Measurements from ENCODE around the gene AMZ1. TPM values are rescaled to one million over a fixed set of nuclear protein-coding genes. Genes with fewer than 3 reads are reported as not detected.

The AMZ1 gene, protein sequence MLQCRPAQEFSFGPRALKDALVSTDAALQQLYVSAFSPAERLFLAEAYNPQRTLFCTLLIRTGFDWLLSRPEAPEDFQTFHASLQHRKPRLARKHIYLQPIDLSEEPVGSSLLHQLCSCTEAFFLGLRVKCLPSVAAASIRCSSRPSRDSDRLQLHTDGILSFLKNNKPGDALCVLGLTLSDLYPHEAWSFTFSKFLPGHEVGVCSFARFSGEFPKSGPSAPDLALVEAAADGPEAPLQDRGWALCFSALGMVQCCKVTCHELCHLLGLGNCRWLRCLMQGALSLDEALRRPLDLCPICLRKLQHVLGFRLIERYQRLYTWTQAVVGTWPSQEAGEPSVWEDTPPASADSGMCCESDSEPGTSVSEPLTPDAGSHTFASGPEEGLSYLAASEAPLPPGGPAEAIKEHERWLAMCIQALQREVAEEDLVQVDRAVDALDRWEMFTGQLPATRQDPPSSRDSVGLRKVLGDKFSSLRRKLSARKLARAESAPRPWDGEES
- total RNA-seq = 0.35 TPM

DNA sequence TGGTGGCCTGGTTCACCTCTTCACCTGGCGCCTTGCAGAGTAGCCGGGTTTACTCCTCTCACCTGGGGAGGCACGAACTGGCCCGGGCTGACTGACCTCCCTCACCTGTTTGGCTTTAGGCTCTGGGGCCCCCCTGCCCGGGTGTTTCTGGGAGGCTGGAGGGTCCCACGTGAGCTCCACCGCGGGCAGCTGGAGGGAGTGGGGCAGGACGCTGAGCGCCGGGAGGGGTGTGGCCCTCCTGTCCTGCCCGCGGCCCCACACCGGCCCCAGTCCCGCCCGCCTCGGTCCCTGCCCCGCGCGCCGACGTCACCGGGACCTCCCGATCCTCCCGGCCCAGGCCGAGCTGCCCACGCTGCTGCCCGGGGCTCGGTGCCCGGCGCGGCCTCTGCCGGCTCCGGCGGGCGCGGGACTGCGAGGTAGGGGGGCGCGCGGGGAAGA, at the start of gene AMZ1:
Gene AMZ1, plus strand, starts transcription at position 322 of the 438 bp plus-strand sequence. CDS start 12,250 bp downstream, outside the sequence.
- no peak for DNase-seq (ENCODE audit: low spot score)

DNA sequence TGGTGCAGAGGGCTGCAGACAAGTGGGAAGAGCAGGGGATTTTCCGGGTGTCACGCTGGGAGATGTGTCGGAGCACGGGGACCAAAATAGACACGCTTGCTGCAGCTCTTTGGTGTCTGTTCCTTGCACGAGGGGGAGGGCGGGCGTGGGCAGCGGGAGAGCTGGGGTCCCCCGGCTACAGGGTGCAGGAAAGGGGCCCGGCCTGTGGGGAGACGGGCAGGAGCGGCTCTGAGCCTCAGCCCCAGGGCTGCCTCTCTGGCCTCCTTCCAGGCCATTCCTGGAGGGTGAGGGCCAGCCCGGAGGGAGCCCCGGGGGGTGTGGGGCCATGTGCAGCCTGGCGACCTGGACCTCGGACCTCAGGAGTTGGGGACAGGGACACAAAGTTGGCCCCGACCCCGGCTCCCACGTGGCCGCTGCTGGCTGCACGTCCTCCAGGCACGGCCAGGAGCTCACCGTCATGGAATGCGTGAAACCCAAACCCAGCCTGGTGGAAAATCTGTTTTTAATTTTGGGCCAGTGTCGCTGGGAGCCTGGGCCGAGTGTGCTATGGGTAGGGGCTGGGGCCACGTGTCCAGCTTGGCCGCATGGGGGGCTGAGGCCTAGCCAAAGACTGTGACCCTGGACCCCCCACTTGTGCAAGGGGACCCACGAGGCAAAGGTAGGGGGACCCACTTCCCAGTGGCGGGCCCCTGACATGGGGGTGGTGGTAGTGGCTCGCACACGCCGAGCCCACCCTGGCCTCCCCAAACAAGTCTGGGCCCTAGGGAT, 49.6 kb upstream of the AMZ1 start:
- no peak for DNase-seq (ENCODE audit: low spot score)

DNA sequence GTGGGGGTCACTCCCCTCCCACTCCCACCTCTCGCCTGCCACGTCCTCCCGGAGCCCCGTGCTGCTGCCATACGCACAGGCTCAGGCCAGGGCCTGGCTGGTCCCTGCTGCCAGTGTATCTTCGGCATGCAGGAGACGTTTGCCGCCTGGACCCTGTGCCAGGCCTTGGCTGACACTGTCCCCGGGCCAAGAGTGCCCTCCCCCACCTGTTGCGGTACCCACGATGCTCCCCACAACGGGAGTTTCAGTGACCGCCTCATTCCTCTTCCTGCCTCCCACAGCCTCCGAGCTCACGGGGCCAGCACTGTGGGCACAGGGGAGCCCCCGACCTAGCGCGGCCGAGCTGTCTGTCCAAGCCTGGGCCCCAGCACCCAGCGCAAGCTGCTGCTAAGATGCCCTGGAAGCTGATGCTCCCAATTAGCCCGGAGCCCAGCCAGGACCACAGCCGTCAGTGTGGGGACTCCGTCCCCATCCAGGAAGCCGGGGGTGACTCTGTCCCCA, 48.8 kb upstream of the AMZ1 start:
- no peak for DNase-seq (ENCODE audit: low spot score)

DNA sequence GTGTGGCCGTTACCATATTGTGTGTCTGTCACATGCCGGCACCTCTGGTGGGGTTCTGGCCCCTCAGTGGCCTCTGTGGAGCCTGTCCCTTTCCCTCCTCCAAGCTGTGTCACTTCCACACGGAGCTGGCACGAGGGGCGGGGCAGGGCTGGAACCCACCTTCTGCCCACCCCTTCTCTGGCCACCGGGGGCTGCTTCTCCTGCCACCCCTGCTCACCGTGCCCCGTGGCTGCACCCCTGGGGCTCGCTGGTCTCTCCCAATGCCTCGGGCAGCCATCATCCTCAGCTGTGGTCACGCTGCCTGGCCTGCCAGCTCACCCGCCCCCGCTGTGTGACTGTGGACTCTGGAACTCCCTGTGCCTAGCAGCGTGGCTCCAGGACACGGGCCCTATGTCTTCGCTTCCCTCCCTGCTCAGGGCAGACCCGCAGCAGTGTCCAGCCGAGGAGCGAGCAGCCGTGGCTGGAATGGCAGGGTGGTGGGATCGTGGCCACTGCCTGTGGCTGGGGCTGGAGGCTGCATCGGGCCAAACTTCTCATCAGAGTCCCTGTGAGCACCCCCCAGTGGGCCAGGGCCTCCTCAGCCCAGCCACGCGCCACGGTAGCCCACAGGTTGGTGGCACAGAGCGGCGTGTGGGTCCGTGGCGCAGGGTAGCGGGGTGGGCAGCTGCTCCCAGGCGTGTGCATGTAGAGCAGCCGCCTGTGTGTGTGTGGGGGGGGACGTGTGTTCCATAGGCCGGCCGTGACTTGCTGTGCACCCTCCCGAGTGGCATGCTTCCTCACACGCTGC, 48.1 kb upstream of the AMZ1 start:
- no peak for DNase-seq (ENCODE audit: low spot score)

DNA sequence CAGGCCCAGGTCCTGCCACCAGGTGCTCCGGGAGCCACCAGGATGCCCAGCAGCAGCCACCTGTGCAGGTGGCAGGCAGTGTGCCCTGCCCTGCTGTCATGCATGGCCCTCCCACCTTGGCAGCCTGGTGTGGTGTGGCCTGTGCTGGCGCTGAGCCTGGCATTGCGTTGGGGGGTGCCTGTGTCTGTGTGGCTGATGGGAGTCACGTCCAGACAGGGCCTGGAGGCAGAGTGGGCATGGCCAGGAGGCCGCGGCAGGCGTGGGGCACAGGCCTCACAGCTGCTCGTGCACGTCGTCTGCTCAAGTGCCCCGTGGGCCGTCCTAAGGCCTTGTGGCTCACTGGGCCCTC, 47.5 kb upstream of the AMZ1 start:
- DNase-seq (ENCODE audit: low spot score) = no peak

DNA sequence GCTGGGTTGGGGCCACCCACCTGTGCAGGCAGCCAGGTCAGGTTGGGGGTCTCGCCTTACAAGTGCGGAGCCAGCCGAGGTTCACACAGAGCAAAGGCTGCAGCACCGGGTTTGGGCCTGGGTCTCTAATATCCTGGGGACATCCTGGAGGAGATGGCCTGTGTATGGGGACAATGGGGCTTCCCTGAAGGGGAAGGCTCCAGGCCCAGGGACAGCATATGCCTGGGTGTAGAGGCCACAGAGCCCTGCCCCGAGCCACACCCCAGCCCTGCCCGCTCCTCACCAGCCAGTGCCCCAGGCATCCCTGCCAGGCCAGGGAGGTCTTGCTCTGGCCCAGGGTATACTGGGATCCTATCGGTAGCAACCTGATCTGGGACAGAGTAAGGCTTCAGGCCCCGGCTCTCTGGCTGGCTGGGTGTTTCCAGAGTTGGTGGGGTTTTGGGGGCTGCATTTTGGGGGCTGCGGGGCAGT, 47.1 kb upstream of the AMZ1 start:
- no peak for DNase-seq (ENCODE audit: low spot score)

DNA sequence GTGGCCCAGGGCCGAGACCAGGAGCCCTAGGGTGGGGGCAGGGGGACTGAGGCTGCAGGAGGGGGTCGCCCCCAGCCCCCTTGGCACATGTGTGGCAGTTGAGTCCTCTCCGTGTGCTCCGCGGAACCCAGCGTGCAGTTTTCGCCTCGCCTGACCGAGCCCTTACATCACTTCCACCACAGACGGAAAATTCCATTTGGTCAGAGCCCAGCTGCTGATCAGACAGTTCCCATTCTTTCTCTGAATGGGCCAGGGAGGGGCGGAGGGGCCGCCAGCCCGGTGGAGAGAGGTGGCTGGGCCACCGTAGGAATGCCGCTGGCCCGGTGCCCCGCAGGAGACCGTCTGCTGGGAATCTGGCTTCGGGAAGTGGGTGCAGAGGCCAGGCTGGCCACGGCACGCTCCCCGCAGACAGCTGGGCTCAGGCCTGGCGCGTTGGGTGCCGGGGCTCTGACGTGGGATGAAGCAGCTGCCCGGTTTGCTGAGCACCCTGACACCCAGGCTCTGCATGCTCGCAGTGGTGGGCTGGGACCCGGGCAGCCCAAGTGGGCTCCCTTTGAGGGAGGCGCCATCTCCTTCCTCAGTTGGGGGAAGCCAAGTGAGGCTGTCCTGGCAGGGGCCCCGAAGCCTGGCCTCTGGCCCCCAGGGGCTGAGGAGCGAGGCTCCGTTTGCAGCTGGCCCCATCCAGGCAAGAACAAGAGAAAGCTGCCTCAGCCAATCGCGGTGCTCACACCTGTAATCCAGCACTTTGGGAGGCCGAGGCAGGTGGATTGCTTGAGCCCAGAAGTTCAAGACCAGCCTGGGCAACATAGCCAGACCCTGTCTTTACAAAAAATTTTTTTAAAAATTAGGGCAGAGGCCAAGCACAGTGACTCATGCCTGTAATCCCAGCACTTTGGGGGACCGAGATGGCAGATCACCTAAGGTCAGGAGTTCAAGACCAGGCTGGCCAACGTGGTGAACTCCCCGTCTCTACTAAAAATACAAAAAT, 46.3 kb upstream of the AMZ1 start:
- peak; percentile 93 for DNase-seq (ENCODE audit: low spot score)

DNA sequence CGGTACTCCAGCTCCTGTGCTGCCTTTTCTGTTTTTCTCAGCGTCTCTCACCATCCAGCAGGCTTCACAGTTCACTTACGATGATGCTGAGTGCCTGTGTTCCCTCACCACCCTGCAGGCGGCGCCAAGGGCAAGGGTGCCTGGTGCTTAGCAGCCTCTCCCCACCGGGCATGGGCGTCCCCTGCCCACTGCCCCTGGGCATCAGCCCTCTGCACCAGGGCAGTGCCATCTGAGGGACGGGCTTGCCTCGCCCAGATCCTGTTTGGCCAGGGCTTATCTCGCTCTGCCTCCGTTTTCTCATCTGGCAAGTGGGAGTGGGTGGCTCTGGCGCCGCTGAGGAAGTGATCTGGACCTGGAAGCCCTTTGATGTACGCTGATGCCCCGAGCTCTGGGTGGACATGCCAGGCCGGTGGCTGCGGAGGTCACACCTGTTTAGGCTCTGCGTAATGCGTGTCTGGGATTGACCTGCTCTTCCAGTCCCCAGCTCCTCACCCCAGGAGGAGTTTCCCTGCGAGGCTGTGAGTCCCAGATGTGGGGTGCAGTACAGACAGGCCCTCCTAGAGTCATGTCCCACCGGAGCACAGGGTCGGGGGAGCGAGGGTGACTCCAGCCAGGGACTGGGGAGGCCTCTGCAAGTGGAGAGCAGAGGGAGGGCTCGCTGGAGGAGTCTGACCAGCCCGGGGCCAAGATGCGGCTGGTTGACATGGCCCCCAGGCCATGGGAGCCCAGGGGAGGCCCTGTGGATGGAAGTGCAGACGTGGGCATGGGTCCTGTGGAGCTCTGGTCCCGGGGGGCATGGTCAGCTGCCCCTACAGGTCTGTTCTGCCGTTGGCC, 44.4 kb upstream of the AMZ1 start:
- no peak for DNase-seq (ENCODE audit: low spot score)

DNA sequence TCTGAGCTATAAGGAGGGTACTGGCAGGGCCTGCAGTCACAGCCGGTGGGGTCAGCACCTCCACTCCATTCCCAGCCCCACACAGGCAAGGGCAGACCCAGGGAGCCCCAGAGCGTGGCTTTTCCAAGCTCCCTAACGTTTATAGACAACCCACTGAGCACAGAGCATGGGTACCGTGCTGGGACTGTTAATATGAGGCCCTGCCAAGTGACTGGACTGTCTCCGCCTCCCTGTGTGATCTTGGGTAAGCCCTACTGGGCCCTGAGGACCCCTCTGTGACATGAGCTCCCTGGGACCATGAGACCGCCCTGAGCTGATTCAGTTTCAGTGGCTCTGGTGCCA, 43.8 kb upstream of the AMZ1 start:
- DNase-seq (ENCODE audit: low spot score) = no peak

DNA sequence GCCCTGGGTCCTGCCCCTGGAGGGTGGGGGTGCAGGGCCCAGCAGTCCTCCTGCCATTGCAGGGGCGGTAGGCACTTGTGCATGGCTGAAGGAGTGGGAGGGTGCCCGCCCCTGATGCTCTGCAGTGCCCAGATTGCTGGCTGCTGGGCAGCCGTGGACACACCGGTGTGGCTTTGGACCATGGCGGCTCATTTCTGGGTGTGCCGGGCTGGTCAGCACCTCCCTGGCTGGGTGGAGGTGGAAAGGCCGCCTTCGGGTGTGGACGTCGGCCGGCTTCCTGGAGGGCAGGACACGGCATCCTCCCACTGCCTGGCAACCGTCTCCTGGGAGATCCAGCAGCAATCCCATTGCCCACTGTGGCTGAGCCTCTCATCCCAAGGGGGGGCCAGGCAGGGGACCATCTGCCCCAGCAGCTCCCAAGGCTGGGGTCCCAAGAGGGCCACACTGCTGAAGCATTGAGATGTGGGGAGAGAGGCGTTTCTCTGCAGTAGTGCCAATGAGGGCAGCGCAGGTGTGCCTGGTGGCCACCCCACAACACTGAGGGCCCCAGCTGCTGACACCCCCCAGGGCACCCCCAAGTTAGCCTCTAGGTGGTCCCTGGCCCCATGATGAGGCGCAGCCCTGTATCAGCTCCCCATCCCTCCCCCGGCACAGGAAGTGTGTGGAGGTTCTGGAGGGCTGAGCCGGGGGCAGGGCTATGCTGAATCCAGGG, 43.3 kb upstream of the AMZ1 start:
- DNase-seq (ENCODE audit: low spot score) = no peak

DNA sequence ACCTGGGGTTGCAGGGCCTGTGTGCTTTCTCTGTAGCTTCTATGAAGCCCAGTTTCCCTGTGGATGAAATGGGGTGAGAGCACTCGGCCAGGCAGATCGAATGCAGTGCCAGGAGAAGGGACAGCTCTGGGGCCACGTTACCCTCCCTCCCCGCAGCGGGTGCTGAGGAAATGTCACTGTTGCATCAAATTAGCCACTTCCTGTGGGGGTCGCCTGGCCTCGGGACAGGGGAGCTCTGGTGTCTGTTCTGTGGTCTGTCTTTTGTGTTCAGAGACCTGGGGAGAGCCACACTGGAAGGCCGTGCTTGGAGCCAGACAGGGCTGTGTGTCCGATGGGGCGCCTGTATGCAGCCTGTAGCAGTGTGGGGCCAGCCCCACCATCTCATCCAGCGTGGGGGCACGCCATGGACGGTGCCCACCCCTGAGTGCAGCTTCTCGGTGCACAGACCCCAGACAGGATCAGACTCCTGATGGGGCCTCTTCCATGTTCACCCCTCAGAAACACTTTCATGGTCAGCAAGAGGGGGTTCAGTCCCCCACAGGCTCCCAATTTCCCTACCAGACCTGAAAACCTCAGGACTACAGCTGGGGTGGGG, 42.6 kb upstream of the AMZ1 start:
- no peak for DNase-seq (ENCODE audit: low spot score)

DNA sequence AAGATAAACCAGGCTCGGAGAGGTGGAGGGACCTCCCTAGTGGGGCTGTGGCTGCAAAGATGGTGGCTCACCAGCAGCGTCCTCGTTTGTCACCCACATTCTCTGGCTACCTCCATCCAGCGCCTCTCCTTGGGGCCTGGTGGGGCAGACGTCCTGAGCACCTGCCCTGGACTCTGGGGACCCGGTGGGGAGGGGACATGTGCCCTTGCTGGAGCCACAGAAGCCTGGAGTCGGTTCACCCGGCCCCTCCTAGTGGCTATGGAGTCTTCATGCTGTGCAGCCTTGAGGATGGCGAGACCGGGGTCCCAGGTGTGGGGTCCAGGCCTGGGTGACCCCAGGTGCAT, 41.7 kb upstream of the AMZ1 start:
- no peak for DNase-seq (ENCODE audit: low spot score)

DNA sequence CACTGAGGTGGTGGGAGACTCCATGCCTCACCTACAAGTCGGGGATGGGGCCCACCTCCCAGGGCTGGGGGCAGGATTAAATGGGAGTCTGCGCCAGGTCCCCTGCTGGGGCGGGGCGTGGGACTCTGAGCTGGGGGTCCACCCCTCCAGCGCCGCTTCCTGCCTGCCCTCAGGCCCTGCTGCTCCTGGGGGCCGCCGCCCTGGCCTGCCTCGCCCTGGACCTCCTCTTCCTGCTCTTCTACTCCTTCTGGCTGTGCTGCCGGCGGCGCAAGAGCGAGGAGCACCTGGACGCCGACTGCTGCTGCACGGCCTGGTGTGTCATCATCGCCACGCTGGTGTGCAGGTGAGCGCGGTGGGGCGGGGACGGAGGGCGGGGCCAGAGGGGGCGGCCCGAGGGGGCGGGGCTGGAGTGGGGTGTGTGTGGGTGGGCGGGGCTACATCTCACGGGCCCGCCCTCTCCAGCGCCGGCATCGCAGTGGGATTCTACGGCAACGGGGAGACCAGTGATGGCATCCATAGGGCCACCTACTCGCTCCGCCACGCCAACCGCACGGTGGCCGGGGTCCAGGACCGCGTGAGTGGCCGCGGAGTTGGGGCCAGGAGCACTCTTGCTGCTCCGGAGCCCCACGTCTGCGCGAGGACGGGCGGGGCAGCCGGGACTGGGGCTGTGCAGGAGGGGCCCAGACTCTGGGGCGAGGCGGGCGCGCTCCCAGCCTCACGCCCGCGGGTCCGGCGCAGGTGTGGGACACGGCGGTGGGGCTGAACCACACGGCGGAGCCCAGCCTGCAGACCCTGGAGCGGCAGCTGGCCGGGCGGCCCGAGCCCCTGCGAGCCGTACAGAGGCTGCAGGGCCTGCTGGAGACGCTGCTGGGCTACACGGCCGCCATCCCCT, 41.1 kb upstream of the AMZ1 start:
- DNase-seq (ENCODE audit: low spot score) = no peak

DNA sequence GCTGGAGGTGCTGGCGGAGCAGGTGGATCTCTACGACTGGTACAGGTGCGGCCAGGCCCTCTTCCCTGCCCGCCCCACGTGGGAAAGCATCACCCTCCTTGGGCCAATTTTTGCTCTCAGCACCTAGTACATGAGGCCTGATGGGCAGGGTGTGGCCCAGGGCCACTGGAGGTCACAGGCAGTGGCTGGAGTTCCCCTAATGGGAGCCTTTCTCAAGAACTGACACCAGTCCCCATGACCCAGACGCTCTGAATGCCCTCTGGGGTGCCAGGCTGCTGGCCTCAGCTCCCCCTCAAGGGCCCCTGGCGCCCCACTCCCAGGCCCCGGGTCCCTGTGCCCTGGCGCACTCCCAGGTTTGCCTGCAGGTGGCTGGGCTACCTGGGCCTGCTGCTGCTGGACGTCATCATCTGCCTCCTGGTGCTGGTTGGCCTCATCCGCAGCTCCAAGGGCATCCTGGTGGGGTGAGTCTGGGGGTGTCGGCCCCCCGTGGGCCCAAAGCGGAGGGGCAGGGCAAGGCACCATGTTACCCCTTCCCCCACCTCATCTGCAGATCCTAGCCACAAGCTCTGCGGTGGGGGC, 40.3 kb upstream of the AMZ1 start:
- no peak for DNase-seq (ENCODE audit: low spot score)

DNA sequence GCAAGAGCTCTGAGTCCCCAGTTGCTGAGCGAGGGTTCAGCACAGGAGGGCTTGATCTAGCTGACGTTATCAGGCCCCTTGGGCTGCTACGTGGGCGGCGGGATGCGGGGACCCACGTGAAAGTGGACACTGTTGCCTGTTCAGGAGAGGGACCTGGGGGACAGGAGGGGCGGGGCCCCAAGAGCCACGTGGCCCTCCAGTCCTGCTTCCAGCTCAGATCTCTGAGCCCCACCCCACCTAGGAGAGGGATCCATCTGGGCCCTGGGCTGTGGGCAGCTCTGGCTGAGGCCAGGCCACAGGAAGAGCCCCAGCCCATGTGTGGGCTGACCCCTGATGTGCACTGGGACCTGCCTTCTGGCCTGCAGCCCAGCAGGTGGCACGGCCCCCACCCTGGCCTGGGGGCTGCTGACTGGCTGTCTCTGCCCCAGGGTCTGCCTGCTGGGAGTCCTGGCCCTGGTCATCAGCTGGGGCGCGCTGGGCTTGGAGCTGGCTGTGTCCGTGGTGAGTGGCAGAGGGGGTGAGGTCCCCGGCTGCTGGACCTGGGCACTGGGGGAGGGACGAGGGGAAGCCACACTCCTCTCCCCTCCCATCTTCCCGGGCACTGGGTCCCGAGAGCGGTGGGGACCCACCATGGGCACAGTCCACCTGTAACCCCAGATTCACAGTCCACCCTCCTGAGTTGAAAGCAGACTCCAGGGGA, 38.7 kb upstream of the AMZ1 start:
- DNase-seq (ENCODE audit: low spot score) = no peak

DNA sequence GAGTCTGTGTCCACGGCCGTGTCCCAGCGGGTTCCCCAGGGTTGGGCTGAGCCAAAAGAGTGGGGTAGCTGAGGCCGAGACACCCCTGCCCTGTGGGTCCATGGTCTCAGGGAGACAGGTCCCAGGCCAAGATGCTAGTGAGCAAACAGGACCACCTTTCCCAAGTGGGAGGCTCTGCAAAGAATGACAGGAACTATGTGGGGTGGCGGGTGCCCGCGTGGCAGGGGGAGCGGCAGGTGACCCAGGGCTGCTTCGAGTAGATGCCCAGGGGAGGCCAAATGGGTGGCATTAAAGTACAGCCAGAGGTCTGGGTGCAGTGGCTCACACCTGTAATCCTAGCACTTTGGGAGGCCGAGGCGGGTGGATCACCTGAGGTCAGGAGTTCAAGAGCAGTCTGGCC, 38.0 kb upstream of the AMZ1 start:
- DNase-seq (ENCODE audit: low spot score) = no peak

DNA sequence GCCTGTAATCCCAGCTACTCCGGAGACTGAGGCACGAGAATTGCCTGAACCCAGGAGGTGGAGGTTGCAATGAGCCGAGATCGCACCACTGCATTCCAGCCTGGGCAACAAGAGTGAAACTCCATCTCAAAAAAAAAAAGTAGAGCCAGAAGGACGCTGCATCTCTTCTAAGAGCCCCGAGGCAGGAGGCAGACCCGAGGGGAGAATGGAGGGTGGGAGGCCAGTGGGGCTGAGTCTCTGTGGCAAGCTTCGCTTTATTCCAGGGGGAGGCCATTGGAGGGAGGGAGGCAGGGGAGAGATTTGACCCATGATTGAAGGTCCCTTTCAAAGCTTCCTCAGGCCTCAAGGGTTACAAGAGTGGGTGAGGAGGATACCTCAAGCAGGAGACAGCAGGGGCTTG, 37.6 kb upstream of the AMZ1 start:
- no peak for DNase-seq (ENCODE audit: low spot score)

Data from mucosa of gallbladder (tissue), 1 donor.